Measurements from ENCODE around the gene RABL3. TPM values are rescaled to one million over a fixed set of nuclear protein-coding genes. Genes with fewer than 3 reads are reported as not detected.

RABL3 gene
- total RNA-seq, 3 donors from 2014 or later, result 20.6 to 35.4 (median 22.3) TPM

GRCh38 chr3:120648290-120648689 lies 94.0 kb downstream of the RABL3 start:
- intact Hi-C loops (cut with DNase I; ENCODE audit: low total_unique reads), result no loop called here
- Histone ChIP-seq H3K4me3 (no peak overlapping the region), H3K4me1 (no peaks in the 10 kb centered on the region), H3K27ac (no peak overlapping the region), H3K9me3 (no peaks in the 10 kb centered on the region), H3K36me3 (no peaks in the 10 kb centered on the region), H3K27me3 (no peaks in the 10 kb centered on the region)
- TF ChIP-seq POLR2A (IDR thresholded peaks at IDR 0.05), result no peak
- no peak for TF ChIP-seq POLR2AphosphoS5 (IDR thresholded peaks at IDR 0.05)
- TF ChIP-seq, protein P1, sequence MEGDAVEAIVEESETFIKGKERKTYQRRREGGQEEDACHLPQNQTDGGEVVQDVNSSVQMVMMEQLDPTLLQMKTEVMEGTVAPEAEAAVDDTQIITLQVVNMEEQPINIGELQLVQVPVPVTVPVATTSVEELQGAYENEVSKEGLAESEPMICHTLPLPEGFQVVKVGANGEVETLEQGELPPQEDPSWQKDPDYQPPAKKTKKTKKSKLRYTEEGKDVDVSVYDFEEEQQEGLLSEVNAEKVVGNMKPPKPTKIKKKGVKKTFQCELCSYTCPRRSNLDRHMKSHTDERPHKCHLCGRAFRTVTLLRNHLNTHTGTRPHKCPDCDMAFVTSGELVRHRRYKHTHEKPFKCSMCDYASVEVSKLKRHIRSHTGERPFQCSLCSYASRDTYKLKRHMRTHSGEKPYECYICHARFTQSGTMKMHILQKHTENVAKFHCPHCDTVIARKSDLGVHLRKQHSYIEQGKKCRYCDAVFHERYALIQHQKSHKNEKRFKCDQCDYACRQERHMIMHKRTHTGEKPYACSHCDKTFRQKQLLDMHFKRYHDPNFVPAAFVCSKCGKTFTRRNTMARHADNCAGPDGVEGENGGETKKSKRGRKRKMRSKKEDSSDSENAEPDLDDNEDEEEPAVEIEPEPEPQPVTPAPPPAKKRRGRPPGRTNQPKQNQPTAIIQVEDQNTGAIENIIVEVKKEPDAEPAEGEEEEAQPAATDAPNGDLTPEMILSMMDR (IDR thresholded peaks at IDR 0.05), result no peak
- DNase-seq (ENCODE audit: low spot score in 2 of 2), result no peak

- TF ChIP-seq POLR2A (IDR thresholded peaks at IDR 0.05), result no peak
- TF ChIP-seq, protein P1 (IDR thresholded peaks at IDR 0.05), result no peak
- TF ChIP-seq POLR2AphosphoS5 (IDR thresholded peaks at IDR 0.05), result no peak
- Histone ChIP-seq H3K4me1 (no peaks in the 10 kb centered on the region), H3K27me3 (no peaks in the 10 kb centered on the region), H3K36me3 (no peaks in the 10 kb centered on the region), H3K9me3 (no peaks in the 10 kb centered on the region), H3K4me3 (no peak overlapping the region), H3K27ac (no peak overlapping the region)
- DNase-seq (ENCODE audit: low spot score in 2 of 2), result no peak
- intact Hi-C loops (cut with DNase I; ENCODE audit: low total_unique reads), result no loop called here
Observed at GRCh38 chr3:120646771-120647432, 95.4 kb downstream of the RABL3 start.

GRCh38 chr3:120645083-120645845 lies 97.1 kb downstream of the RABL3 start:
- Histone ChIP-seq H3K9me3 (no peaks in the 10 kb centered on the region), H3K4me1 (no peaks in the 10 kb centered on the region), H3K27me3 (no peaks in the 10 kb centered on the region), H3K27ac (no peak overlapping the region), H3K4me3 (no peak overlapping the region), H3K36me3 (no peaks in the 10 kb centered on the region)
- no peak for DNase-seq (ENCODE audit: low spot score in 2 of 2)
- intact Hi-C loops (cut with DNase I; ENCODE audit: low total_unique reads), result no loop called here
- no peak for TF ChIP-seq POLR2AphosphoS5 (IDR thresholded peaks at IDR 0.05)
- TF ChIP-seq POLR2A (IDR thresholded peaks at IDR 0.05), result no peak
- TF ChIP-seq, protein P1 (IDR thresholded peaks at IDR 0.05), result no peak

DNA sequence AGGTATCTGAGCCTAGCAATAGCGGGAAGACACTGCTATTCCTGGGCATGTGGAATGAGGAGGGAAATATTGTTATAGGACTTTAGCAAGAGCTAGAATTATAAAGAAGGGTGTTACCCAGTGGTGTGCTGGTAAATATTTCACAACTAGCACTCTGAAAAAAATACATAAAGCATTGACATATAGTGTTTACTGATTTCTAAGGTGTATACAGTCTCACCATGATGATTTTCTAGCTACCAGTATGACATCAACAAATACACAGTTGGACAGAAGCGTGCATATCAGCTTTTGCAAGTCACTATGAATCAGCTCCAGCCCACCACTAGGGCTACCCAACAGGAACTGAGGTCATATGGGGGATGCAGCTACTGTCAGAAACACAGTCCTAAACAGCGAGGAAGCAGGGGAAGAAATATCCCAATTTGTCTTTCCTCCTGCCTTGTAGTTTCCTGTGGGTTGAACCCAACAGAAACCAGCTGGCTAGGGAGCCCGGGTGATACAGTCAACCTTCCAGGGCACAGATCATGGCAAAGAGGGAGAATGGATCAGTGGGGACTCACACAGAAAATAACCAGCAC lies 99.9 kb downstream of the RABL3 start:
- TF ChIP-seq POLR2AphosphoS5 (IDR thresholded peaks at IDR 0.05), result no peak
- TF ChIP-seq, protein P1 (IDR thresholded peaks at IDR 0.05), result no peak
- no peak for TF ChIP-seq POLR2A (IDR thresholded peaks at IDR 0.05)
- no peak for DNase-seq (ENCODE audit: low spot score in 2 of 2)
- H3K27ac ChIP-seq, result no peak overlapping the region
- no peaks in the 10 kb centered on the region for H3K36me3 ChIP-seq
- H3K27me3 ChIP-seq, result no peaks in the 10 kb centered on the region
- no peaks in the 10 kb centered on the region for H3K9me3 ChIP-seq
- H3K4me3 ChIP-seq, result no peak overlapping the region
- intact Hi-C loops (cut with DNase I; ENCODE audit: low total_unique reads), result no loop called here
- no peaks in the 10 kb centered on the region for H3K4me1 ChIP-seq

DNA sequence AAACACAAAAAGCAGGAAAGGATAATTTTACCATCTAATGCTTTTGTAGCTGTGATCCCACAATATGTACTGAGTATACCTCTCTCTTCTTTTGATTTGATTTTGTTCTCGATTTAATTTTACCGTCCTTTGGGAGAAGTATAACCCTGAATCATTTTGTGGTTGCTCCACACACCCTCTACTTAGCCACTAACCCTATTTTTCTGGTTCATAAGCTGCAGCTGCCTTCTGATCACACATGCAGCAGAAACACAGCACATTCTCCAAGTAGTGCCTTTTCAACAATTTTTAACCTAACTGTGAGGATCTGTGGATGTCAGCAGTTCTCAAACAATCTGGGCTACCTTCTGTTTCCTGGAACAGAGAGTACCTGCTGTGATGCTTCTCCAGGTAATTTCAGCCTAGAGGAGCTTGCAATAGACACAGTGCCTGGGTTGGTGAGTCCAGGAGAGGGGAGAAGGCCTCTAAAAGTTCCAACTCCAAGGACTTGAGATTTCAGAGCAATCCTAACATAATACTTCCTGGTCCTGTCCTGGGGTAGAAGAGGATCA lies 100.5 kb downstream of the RABL3 start:
- DNase-seq (ENCODE audit: low spot score in 2 of 2), result no peak
- Histone ChIP-seq H3K4me1 (no peaks in the 10 kb centered on the region), H3K4me3 (no peak overlapping the region), H3K9me3 (no peaks in the 10 kb centered on the region), H3K27ac (no peak overlapping the region), H3K36me3 (no peaks in the 10 kb centered on the region), H3K27me3 (no peaks in the 10 kb centered on the region)
- TF ChIP-seq POLR2A (IDR thresholded peaks at IDR 0.05), result no peak
- TF ChIP-seq POLR2AphosphoS5 (IDR thresholded peaks at IDR 0.05), result no peak
- TF ChIP-seq, protein P1 (IDR thresholded peaks at IDR 0.05), result no peak
- intact Hi-C loops (cut with DNase I; ENCODE audit: low total_unique reads), result no loop called here

All from breast epithelium (tissue), 4 donors.